Keratinocyte (primary cell): ENCODE data around the gene GIPC3. TPM values are rescaled to one million over a fixed set of nuclear protein-coding genes. Genes with fewer than 3 reads are reported as not detected.

ENCODE experiments used
- DNase-seq: peaks from one replicate; pipeline ENCODE4 v3.0.0-alpha.2; 2011; ENCODE audit warnings: low read depth, missing footprints, low spot score
- FAIRE-seq: peaks from 2 replicates; lab custom pipeline; 2011; peaks lifted over from hg19 to GRCh38; lab: Jason Lieb, UNC
- H2AFZ ChIP-seq: 2 replicates; pipeline ENCODE4 v1.6.0; 2012; ENCODE audit warnings: low read length, control low read depth, inconsistent platforms; ENCODE audit not compliant: control insufficient read depth
- H3K27ac ChIP-seq: 2 replicates; pipeline ENCODE4 v1.5.1; 2011; ENCODE audit warnings: low read length; ENCODE audit not compliant: control insufficient read depth, insufficient read depth
- H3K27me3 ChIP-seq: 3 replicates; pipeline ENCODE4 v1.6.0; 2011; ENCODE audit warnings: low read length; ENCODE audit not compliant: control insufficient read depth, insufficient read depth; ENCODE audit errors: extremely low read depth
- H3K36me3 ChIP-seq, 2 experiments: 2 replicates in 1 of 2; 3 replicates in 1 of 2; pipeline ENCODE4 v1.5.1; 2011; ENCODE audit warnings: low read length in 2 of 2, mild to moderate bottlenecking in 1 of 2; ENCODE audit not compliant: control insufficient read depth in 2 of 2, insufficient read depth in 2 of 2; ENCODE audit errors: extremely low read depth in 1 of 2
- H3K4me1 ChIP-seq: 3 replicates; pipeline ENCODE4 v1.5.1; 2011; ENCODE audit warnings: low read length; ENCODE audit not compliant: control insufficient read depth, insufficient read depth; ENCODE audit errors: extremely low read depth
- H3K4me2 ChIP-seq: 3 replicates; pipeline ENCODE4 v1.6.0; 2011; ENCODE audit warnings: low read depth, low read length; ENCODE audit not compliant: control insufficient read depth, insufficient read depth; ENCODE audit errors: extremely low read depth
- H3K4me3 ChIP-seq, 3 experiments: fragments of 200-600 bp in 1 of 3; sonication (generic) in 1 of 3; 2 replicates in 2 of 3; 3 replicates in 1 of 3; pipeline ENCODE4 v1.5.1; 2011 to 2016; ENCODE audit warnings: low read length in 3 of 3, mild to moderate bottlenecking in 3 of 3, control low read depth in 2 of 3, inconsistent platforms in 1 of 3, low read depth in 1 of 3, mixed read lengths in 1 of 3, mixed run types in 1 of 3, moderate library complexity in 1 of 3; ENCODE audit not compliant: control insufficient read depth in 2 of 3, insufficient read depth in 2 of 3; ENCODE audit errors: extremely low read depth in 1 of 3
- H3K79me2 ChIP-seq: 2 replicates; pipeline ENCODE4 v1.6.0; 2012; ENCODE audit warnings: low read length; ENCODE audit not compliant: control insufficient read depth, insufficient read depth
- H3K9ac ChIP-seq: 3 replicates; pipeline ENCODE4 v1.6.0; 2011; ENCODE audit warnings: low read length; ENCODE audit not compliant: control insufficient read depth, insufficient read depth; ENCODE audit errors: extremely low read depth
- H3K9me1 ChIP-seq: 3 replicates; pipeline ENCODE4 v1.6.0; 2011; ENCODE audit warnings: low read length; ENCODE audit not compliant: control insufficient read depth, insufficient read depth; ENCODE audit errors: extremely low read depth
- H3K9me3 ChIP-seq: 2 replicates; pipeline ENCODE4 v1.5.1; 2012; ENCODE audit warnings: low read depth, low read length; ENCODE audit not compliant: control insufficient read depth
- H4K20me1 ChIP-seq: 3 replicates; pipeline ENCODE4 v1.6.0; 2011; ENCODE audit warnings: low read length; ENCODE audit not compliant: control insufficient read depth, insufficient read depth; ENCODE audit errors: extremely low read depth
- EZH2 ChIP-seq: IDR thresholded peaks from one replicate; pipeline ENCODE4 v1.6.1; 2012; ENCODE audit warnings: inconsistent platforms, mild to moderate bottlenecking, low read length, moderate library complexity
- dilution Hi-C: fragments of 300-500 bp; cut with MboI; formaldehyde crosslinking; loops from one replicate; pipeline ENCODE4 v1.7.0; 2020; ENCODE audit warnings: low sequenced_read_pairs; ENCODE audit not compliant: extremely low pct_ligation_motif_present
- polyA plus RNA-seq, 5 experiments: library from polyadenylated mRNA; depleted of rRNA in 3 of 5; stranded (reverse) in 3 of 5; stranded (forward) in 1 of 5; unstranded in 1 of 5; fragments of >200 nt; gene quantifications; 1 replicate in 1 of 5; 2 replicates in 3 of 5; 3 replicates in 1 of 5; pipeline versions ENCODE4 v1.2.1 to v1.2.3, GENCODE V29; 2011 to 2012; ENCODE audit warnings: missing spikeins in 2 of 5, low read depth in 1 of 5, low replicate concordance in 1 of 5
- TF ChIP-seq, protein P1 (sequence below), 3 experiments: IDR thresholded peaks in 1 of 3; conservative IDR thresholded peaks in 1 of 3; optimal IDR thresholded peaks in 1 of 3; 2 replicates in 2 of 3; 3 replicates in 1 of 3; pipeline versions ENCODE3 to v1.5.1; 2011; ENCODE audit warnings: low read length in 3 of 3, mild to moderate bottlenecking in 3 of 3, moderate library complexity in 2 of 3, control low read depth in 1 of 3, inconsistent platforms in 1 of 3; ENCODE audit not compliant: insufficient read depth in 2 of 3; ENCODE audit errors: extremely low read depth in 1 of 3

The GIPC3 gene
- polyA plus RNA-seq, 1 donor (not counting 4 experiments of a cell fraction or from before 2014, with no cell fraction given): not detected

DNA sequence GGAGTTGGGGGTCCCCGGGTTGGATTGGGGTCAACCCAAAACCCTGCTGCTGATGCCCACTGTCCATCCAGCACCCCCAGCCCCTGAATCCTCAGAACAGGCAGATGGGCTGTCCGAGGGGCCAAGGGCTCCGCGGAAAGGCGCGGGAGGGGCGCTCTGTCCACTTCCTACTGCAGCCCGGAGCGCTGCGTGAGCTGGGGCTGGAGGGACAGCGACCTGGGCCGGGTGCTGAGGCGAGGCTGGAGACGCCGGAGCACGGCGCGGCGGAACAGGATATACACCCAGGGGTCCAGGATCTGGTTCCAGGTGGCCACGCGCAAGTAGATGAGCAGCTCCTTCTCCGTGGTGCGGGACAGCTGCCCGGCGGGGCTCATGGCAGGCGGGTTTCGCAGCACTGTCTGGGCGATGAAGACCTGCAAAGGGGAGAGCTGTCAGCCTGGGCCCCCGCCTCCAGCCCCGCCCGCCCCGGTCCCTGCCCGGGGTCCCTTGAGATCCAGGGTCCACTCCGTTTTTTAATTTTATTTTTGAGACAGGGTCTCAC lies 10.3 kb downstream of the GIPC3 start:
- no peaks in the 10 kb centered on the region for H3K9me1 ChIP-seq

DNA sequence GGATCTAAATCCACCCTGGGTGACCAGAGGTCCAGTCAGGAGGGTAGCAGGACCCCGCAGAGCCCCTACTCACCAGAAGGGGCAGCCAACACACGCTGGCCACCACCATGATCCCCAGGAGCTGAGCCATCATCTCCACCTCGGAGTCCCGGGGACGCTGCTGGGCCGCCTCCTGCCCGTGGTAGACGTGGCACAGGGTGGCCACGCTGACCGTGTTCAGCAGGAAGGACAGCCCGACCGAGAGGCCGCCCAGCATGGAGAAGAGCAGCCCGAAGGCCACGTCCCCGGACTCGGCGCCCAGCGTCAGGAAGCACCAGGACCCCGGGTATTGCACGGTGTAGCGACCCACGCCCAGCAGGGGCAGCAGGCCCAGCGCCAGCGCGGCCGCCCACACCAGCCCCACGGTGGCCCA lies 14.5 kb downstream of the GIPC3 start:
- no peaks in the 10 kb centered on the region for H4K20me1 ChIP-seq
- H3K4me2 ChIP-seq: no peak overlapping the region
- no peaks in the 10 kb centered on the region for H3K79me2 ChIP-seq
- H3K27me3 ChIP-seq: peaks cover 3% of the 10 kb centered on the region
- DNase-seq: no peak
- H3K36me3 ChIP-seq: no peaks in the 10 kb centered on the region
- H3K4me3 ChIP-seq: no peak overlapping the region
- H3K4me1 ChIP-seq: no peaks in the 10 kb centered on the region
- H3K9me3 ChIP-seq: no peaks in the 10 kb centered on the region
- no peak for FAIRE-seq
- no peaks in the 10 kb centered on the region for H3K9me1 ChIP-seq
- no peak overlapping the region for H2AFZ ChIP-seq
- dilution Hi-C loops: no loop called here
- H3K9ac ChIP-seq: no peak overlapping the region
- no peak for TF ChIP-seq EZH2
- TF ChIP-seq, protein P1, sequence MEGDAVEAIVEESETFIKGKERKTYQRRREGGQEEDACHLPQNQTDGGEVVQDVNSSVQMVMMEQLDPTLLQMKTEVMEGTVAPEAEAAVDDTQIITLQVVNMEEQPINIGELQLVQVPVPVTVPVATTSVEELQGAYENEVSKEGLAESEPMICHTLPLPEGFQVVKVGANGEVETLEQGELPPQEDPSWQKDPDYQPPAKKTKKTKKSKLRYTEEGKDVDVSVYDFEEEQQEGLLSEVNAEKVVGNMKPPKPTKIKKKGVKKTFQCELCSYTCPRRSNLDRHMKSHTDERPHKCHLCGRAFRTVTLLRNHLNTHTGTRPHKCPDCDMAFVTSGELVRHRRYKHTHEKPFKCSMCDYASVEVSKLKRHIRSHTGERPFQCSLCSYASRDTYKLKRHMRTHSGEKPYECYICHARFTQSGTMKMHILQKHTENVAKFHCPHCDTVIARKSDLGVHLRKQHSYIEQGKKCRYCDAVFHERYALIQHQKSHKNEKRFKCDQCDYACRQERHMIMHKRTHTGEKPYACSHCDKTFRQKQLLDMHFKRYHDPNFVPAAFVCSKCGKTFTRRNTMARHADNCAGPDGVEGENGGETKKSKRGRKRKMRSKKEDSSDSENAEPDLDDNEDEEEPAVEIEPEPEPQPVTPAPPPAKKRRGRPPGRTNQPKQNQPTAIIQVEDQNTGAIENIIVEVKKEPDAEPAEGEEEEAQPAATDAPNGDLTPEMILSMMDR (optimal IDR thresholded peaks at IDR 0.05 in 1 of 3, IDR thresholded peaks at IDR 0.05 in 1 of 3, conservative IDR thresholded peaks at IDR 0.05 in 1 of 3; ENCODE audit: extremely low read depth in 1 of 3, insufficient read depth in 2 of 3, low read length in 3 of 3): peak in 2 of 3 experiments; percentile 1 to 9
- H3K27ac ChIP-seq: no peak overlapping the region

More for the DNA sequence above, 10.3 kb downstream of the GIPC3 start:
- no peaks in the 10 kb centered on the region for H4K20me1 ChIP-seq
- no peaks in the 10 kb centered on the region for H3K36me3 ChIP-seq
- H3K27me3 ChIP-seq: peaks cover 14% of the 10 kb centered on the region
- TF ChIP-seq, protein P1 (optimal IDR thresholded peaks at IDR 0.05 in 1 of 3, IDR thresholded peaks at IDR 0.05 in 1 of 3, conservative IDR thresholded peaks at IDR 0.05 in 1 of 3; ENCODE audit: extremely low read depth in 1 of 3, insufficient read depth in 2 of 3, low read length in 3 of 3): no peak
- no peak for TF ChIP-seq EZH2
- H2AFZ ChIP-seq: no peak overlapping the region
- H3K9ac ChIP-seq: no peak overlapping the region
- dilution Hi-C loops: no loop called here
- no peaks in the 10 kb centered on the region for H3K9me3 ChIP-seq
- DNase-seq (no peak), FAIRE-seq (no peak)
- H3K4me1 ChIP-seq: no peaks in the 10 kb centered on the region
- no peaks in the 10 kb centered on the region for H3K79me2 ChIP-seq
- no peak overlapping the region for H3K4me3 ChIP-seq
- no peak overlapping the region for H3K4me2 ChIP-seq
- no peak overlapping the region for H3K27ac ChIP-seq
